Epithelial cell of proximal tubule (primary cell): ENCODE data around the gene PTPRK. TPM values are rescaled to one million over a fixed set of nuclear protein-coding genes. Genes with fewer than 3 reads are reported as not detected.
A peak's percentile ranks its signal among the peaks of the same experiment; 100 is the strongest.

Experiments used
- DNase-seq: peaks from one replicate; pipeline ENCODE4 v3.0.0-alpha.2; 2011; ENCODE audit warnings: low read depth
- H3K4me3 ChIP-seq: 2 replicates; pipeline ENCODE4 v1.5.1; 2011; ENCODE audit warnings: low read depth, mild to moderate bottlenecking, low read length
- total RNA-seq: library from RNA; depleted of rRNA; stranded (reverse); fragments of >200 nt; gene quantifications from 2 replicates; pipeline ENCODE4 v1.2.3, GENCODE V29; 2015
- TF ChIP-seq, protein P1 (sequence below): conservative IDR thresholded peaks from 2 replicates; pipeline ENCODE4 v1.5.1; 2012; ENCODE audit warnings: low read depth, mild to moderate bottlenecking, low read length

The PTPRK gene
- total RNA-seq, 1 donor from 2014 or later = 42.5 TPM

DNA sequence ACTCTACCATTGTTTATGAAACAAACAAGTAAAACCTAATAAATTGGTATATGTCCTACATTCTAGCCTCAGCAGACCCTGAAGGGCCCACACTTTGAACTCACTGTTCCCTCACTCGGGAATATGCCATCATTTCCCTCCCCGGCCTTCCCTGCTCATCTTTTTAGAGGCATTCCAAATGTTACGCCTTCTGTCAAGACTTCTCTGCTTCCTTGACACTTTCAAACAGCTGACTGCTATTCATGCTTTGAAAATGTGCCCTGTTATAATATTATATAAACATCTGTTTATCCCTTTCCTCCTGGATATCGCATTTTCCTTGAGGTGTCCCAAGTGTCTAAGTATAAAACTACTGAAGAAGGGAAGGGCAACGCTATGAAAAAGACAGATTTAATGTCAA lies 370.0 kb downstream of the PTPRK start:
- DNase-seq = no peak
- TF ChIP-seq, protein P1, sequence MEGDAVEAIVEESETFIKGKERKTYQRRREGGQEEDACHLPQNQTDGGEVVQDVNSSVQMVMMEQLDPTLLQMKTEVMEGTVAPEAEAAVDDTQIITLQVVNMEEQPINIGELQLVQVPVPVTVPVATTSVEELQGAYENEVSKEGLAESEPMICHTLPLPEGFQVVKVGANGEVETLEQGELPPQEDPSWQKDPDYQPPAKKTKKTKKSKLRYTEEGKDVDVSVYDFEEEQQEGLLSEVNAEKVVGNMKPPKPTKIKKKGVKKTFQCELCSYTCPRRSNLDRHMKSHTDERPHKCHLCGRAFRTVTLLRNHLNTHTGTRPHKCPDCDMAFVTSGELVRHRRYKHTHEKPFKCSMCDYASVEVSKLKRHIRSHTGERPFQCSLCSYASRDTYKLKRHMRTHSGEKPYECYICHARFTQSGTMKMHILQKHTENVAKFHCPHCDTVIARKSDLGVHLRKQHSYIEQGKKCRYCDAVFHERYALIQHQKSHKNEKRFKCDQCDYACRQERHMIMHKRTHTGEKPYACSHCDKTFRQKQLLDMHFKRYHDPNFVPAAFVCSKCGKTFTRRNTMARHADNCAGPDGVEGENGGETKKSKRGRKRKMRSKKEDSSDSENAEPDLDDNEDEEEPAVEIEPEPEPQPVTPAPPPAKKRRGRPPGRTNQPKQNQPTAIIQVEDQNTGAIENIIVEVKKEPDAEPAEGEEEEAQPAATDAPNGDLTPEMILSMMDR = no peak
- no peak overlapping the region for H3K4me3 ChIP-seq

DNA sequence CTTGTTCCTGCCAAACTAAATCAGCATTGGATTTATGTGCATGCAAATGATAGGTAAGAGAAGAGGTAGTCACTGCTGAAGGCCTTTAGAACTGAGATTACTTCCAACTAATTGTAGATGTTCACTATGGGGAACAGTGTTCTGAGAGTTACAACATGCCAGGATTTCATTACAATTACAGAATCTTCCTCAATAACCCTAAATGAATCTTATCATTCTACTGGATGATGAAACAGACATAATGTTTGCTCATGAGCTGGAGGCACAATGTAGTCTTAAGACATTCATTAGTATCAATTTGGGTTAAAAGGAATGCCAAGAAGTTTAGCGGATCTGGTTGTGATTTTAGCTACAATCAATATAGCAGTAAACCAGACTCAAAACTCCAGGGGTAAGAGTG lies 370.6 kb downstream of the PTPRK start:
- H3K4me3 ChIP-seq = no peak overlapping the region
- TF ChIP-seq, protein P1 = no peak
- DNase-seq = no peak

DNA sequence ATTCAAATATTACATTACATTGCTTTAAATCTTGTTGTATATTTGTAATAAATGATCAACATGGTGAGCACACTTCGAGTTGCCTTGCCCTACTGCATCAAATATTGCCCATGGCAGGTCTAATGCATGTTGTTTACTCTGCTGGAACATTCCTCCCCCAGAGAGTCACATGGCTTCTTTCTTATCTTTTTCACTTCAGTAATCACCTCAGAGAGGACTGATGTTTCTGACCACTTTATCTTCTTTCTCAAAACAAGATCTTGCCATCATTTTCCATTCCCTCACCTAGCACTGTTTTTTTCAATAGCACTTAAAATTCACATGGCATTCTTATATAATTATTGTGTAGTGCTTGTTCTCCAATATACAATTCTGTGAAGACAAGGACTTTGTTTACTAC lies 376.1 kb downstream of the PTPRK start:
- DNase-seq = no peak

DNA sequence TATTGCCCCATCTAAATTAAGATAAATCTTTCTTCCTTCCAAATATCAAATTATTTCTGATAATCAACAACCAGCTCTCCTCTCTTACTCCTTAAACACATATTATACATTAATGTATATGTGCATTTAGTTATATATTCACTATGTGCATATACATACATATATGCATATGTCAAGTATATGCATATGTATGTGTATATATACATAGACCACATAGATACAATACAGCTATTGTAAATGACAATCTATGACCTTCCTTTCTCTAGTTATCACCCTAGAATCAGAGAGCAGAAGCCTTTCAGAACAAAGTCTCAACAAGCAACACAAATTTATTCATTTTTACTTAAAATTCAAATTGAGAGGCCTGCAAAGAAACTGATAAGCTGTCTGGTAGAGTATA lies 378.5 kb downstream of the PTPRK start:
- TF ChIP-seq, protein P1 = no peak
- DNase-seq = no peak
- H3K4me3 ChIP-seq = no peak overlapping the region

More for the DNA sequence above, 376.1 kb downstream of the PTPRK start:
- TF ChIP-seq, protein P1 = no peak
- H3K4me3 ChIP-seq = no peak overlapping the region

DNA sequence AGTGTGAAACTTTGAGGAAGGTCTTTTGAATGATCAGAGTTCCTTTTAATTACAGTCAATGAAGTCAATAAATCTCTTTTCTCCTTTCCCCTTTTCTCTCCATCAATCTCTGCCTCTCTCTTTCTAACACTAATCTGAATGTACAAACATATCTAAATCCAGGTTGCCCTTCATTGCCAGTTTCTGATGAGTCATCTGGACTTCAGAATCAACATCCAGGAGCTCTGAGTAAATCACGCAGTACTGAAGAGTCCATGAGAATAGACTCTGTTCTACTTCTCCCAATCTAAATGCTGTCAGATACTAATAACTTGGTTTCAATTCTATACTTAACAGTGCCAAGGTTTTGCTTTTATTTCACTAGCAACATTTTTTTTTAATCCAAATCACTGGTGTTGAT lies 380.9 kb downstream of the PTPRK start:
- DNase-seq = peak; percentile 25
- TF ChIP-seq, protein P1 = no peak
- no peak overlapping the region for H3K4me3 ChIP-seq

DNA sequence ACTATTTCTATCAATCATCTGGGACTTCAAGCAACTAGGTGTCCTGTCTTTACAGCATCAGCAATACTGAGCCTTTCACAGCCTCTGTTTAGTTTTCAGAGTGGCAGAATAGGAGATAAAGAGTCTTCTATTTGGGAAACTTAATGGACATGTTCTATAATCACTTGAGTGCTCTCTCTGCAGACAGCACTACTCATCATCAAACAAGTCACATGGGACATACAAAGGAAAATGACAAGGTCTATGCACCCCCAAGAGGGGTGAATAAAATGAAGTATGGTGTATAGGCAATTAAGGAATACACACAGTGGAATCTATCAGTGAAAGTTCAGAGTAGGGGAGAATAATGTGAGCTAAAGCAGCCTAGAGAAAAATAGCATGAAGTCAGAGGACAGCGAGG lies 381.7 kb downstream of the PTPRK start:
- TF ChIP-seq, protein P1 = no peak
- DNase-seq = no peak
- H3K4me3 ChIP-seq = no peak overlapping the region

DNA sequence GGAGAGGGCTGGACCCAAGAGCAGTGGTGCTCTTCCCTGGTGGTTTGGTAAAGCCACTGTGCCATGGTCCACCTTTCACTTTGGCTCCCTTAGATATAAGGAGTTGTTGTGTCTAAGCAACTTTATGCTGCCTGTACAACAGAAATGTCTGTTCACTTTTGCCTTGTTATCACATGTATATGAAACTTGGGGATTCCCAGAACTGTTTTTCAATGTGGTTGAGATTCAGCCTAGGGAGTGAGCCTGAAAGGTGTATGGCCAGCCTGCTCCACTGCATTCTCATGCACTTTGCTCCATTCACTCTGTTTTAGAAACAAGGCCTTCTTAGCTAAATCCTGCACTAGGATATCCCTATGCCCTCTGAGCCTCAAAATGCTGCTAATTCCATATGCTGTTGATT lies 385.1 kb downstream of the PTPRK start:
- DNase-seq = no peak
- no peak overlapping the region for H3K4me3 ChIP-seq
- TF ChIP-seq, protein P1 = no peak
